ENCODE results near the gene CAMKMT.

Gene CAMKMT

GRCh38 chr2:44639399-44639798 is 277.7 kb downstream of the CAMKMT start:
- DNase-seq (ENCODE audit: low spot score) (no peak), ATAC-seq (ENCODE audit: low read depth) (no peak)
- Histone ChIP-seq H3K9me3 (ENCODE audit: severe bottlenecking) (no peaks in the 10 kb centered on the region), H3K4me1 (ENCODE audit: insufficient read depth, poor library complexity, severe bottlenecking) (no peaks in the 10 kb centered on the region), H3K27me3 (ENCODE audit: insufficient read depth, poor library complexity, severe bottlenecking) (no peaks in the 10 kb centered on the region), H3K36me3 (ENCODE audit: low read depth) (no peaks in the 10 kb centered on the region), H3K27ac (ENCODE audit: poor library complexity, severe bottlenecking) (no peak overlapping the region), H3K4me3 (ENCODE audit: severe bottlenecking) (no peak overlapping the region)
- TF ChIP-seq CTCF (IDR thresholded peaks at IDR 0.05; ENCODE audit: poor library complexity, severe bottlenecking) = no peak

- DNase-seq (ENCODE audit: low spot score) = no peak
These were observed 280.5 kb downstream of the CAMKMT start for GRCh38 chr2:44642123-44642857.

GRCh38 chr2:44645937-44646336 is 284.2 kb downstream of the CAMKMT start:
- Histone ChIP-seq H3K4me3 (ENCODE audit: severe bottlenecking) (no peak overlapping the region), H3K4me1 (ENCODE audit: insufficient read depth, poor library complexity, severe bottlenecking) (no peaks in the 10 kb centered on the region), H3K36me3 (ENCODE audit: low read depth) (no peaks in the 10 kb centered on the region), H3K27me3 (ENCODE audit: insufficient read depth, poor library complexity, severe bottlenecking) (no peaks in the 10 kb centered on the region), H3K9me3 (ENCODE audit: severe bottlenecking) (no peaks in the 10 kb centered on the region), H3K27ac (ENCODE audit: poor library complexity, severe bottlenecking) (no peak overlapping the region)
- DNase-seq (ENCODE audit: low spot score) (no peak), ATAC-seq (ENCODE audit: low read depth) (no peak)
- TF ChIP-seq CTCF (IDR thresholded peaks at IDR 0.05; ENCODE audit: poor library complexity, severe bottlenecking) = no peak

More at GRCh38 chr2:44642123-44642857, 280.5 kb downstream of the CAMKMT start:
- Histone ChIP-seq H3K36me3 (ENCODE audit: low read depth) (no peaks in the 10 kb centered on the region), H3K27me3 (ENCODE audit: insufficient read depth, poor library complexity, severe bottlenecking) (no peaks in the 10 kb centered on the region), H3K4me3 (ENCODE audit: severe bottlenecking) (no peak overlapping the region), H3K9me3 (ENCODE audit: severe bottlenecking) (no peaks in the 10 kb centered on the region), H3K4me1 (ENCODE audit: insufficient read depth, poor library complexity, severe bottlenecking) (no peaks in the 10 kb centered on the region), H3K27ac (ENCODE audit: poor library complexity, severe bottlenecking) (no peak overlapping the region)
- ATAC-seq (ENCODE audit: low read depth) = no peak
- no peak for TF ChIP-seq CTCF (IDR thresholded peaks at IDR 0.05; ENCODE audit: poor library complexity, severe bottlenecking)

- DNase-seq (ENCODE audit: low spot score) (no peak), ATAC-seq (ENCODE audit: low read depth) (no peak)
- Histone ChIP-seq H3K36me3 (ENCODE audit: low read depth) (no peaks in the 10 kb centered on the region), H3K9me3 (ENCODE audit: severe bottlenecking) (no peaks in the 10 kb centered on the region), H3K27ac (ENCODE audit: poor library complexity, severe bottlenecking) (no peak overlapping the region), H3K4me3 (ENCODE audit: severe bottlenecking) (no peak overlapping the region), H3K27me3 (ENCODE audit: insufficient read depth, poor library complexity, severe bottlenecking) (no peaks in the 10 kb centered on the region), H3K4me1 (ENCODE audit: insufficient read depth, poor library complexity, severe bottlenecking) (no peaks in the 10 kb centered on the region)
- TF ChIP-seq CTCF (IDR thresholded peaks at IDR 0.05; ENCODE audit: poor library complexity, severe bottlenecking) = no peak
These were observed 287.6 kb downstream of the CAMKMT start for GRCh38 chr2:44649381-44649780.

- DNase-seq (ENCODE audit: low spot score) = no peak
- Histone ChIP-seq H3K4me1 (ENCODE audit: insufficient read depth, poor library complexity, severe bottlenecking) (no peaks in the 10 kb centered on the region), H3K9me3 (ENCODE audit: severe bottlenecking) (no peaks in the 10 kb centered on the region), H3K36me3 (ENCODE audit: low read depth) (no peaks in the 10 kb centered on the region), H3K4me3 (ENCODE audit: severe bottlenecking) (no peak overlapping the region), H3K27me3 (ENCODE audit: insufficient read depth, poor library complexity, severe bottlenecking) (no peaks in the 10 kb centered on the region), H3K27ac (ENCODE audit: poor library complexity, severe bottlenecking) (no peak overlapping the region)
- TF ChIP-seq CTCF (IDR thresholded peaks at IDR 0.05; ENCODE audit: poor library complexity, severe bottlenecking) = no peak
- ATAC-seq (ENCODE audit: low read depth) = no peak
These were observed 289.0 kb downstream of the CAMKMT start for GRCh38 chr2:44650796-44651195.

Measured in RWPE2 (cell line).